Activated T-cell treated with anti-CD3 and anti-CD28 coated beads, Interleukin-2, amount 50 U/mL, for 4 hours (primary cell): ENCODE results near the gene ATRNL1. TPM values are rescaled to one million over a fixed set of nuclear protein-coding genes. Genes with fewer than 3 reads are reported as not detected.

Experiments used
- ATAC-seq, 2 donors: fragments of 200-7000 bp; cut with Tn5 transposase; one replicate each; pipeline ENCODE4 v1.10.0; 2021
- DNase-seq: peaks from one replicate; pipeline ENCODE4 v3.0.0-alpha.2; 2020
- H3K27me3 Mint-ChIP-seq: one replicate; pipeline ENCODE4 v1.8.0; 2021; ENCODE audit warnings: low read depth, mixed read lengths
- H3K36me3 Mint-ChIP-seq: one replicate; pipeline ENCODE4 v1.8.0; 2022; ENCODE audit warnings: mixed read lengths; ENCODE audit not compliant: insufficient read depth
- H3K4me1 Mint-ChIP-seq: one replicate; pipeline ENCODE4 v1.8.0; 2021; ENCODE audit warnings: low read depth, mixed read lengths
- H3K4me3 Mint-ChIP-seq: one replicate; pipeline ENCODE4 v1.8.0; 2021; ENCODE audit warnings: mild to moderate bottlenecking, moderate library complexity, mixed read lengths
- H3K9me3 Mint-ChIP-seq: one replicate; pipeline ENCODE4 v1.8.0; 2021; ENCODE audit warnings: mixed read lengths
- total RNA-seq, 3 donors: library from RNA; stranded (reverse); gene quantifications; one replicate each; pipeline ENCODE4 v1.2.1, GENCODE V29; 2021

Gene ATRNL1
- total RNA-seq, 3 donors from 2014 or later, result 0.11 to 0.16 TPM; not detected in 1

- Mint-ChIP-seq H3K36me3 (no peaks in the 10 kb centered on the region), H3K4me1 (no peaks in the 10 kb centered on the region), H3K4me3 (no peak overlapping the region), H3K9me3 (peaks cover 20% of the 10 kb centered on the region), H3K27me3 (no peaks in the 10 kb centered on the region)
- DNase-seq, result no peak
- ATAC-seq, result no peak
These were observed 878.8 kb downstream of the ATRNL1 start for GRCh38 chr10:115971921-115972320.

GRCh38 chr10:115972426-115972825 is 879.3 kb downstream of the ATRNL1 start:
- no peaks in the 10 kb centered on the region for H3K27me3 Mint-ChIP-seq
- H3K9me3 Mint-ChIP-seq, result peaks cover 20% of the 10 kb centered on the region
- no peaks in the 10 kb centered on the region for H3K36me3 Mint-ChIP-seq
- no peaks in the 10 kb centered on the region for H3K4me1 Mint-ChIP-seq
- no peak for ATAC-seq
- no peak overlapping the region for H3K4me3 Mint-ChIP-seq
- DNase-seq, result no peak

GRCh38 chr10:115974351-115974750 is 881.2 kb downstream of the ATRNL1 start:
- H3K4me3 Mint-ChIP-seq, result no peak overlapping the region
- H3K9me3 Mint-ChIP-seq, result peaks cover 15% of the 10 kb centered on the region
- no peaks in the 10 kb centered on the region for H3K36me3 Mint-ChIP-seq
- ATAC-seq (no peak), DNase-seq (no peak)
- no peaks in the 10 kb centered on the region for H3K27me3 Mint-ChIP-seq
- no peaks in the 10 kb centered on the region for H3K4me1 Mint-ChIP-seq

DNA sequence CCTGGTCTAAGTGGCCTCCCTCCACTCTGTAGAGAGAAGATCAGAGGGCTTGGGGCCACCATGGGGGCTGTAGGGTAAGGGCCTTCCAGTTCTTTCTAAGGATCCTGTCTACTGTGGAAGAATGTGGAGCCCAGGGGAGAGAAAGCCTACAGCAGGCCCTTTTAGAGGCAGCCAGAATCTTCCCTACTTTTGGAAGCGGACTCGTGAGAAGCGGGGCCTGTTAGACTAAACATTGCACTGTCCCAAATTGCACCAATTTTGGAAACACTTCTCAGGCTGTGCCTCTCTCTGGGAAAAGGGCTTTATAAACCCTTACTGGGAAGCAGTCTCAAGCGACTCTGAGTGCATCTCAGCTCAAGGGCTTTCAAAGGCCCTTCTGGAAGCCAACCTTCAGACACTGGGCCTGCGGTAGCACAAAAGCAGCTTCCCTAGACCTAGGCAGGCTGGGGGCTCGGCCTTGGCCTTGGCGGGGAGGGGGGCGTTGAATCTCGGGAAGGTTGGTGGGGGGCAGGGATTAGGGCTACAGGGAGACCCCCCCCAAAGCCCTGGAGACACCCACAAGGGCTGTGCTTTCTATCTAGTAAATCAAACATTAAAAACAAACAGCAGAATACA is 881.8 kb downstream of the ATRNL1 start:
- Mint-ChIP-seq H3K9me3 (peaks cover 17% of the 10 kb centered on the region), H3K36me3 (no peaks in the 10 kb centered on the region), H3K4me3 (no peak overlapping the region), H3K27me3 (no peaks in the 10 kb centered on the region), H3K4me1 (no peaks in the 10 kb centered on the region)
- ATAC-seq, result no peak
- no peak for DNase-seq

DNA sequence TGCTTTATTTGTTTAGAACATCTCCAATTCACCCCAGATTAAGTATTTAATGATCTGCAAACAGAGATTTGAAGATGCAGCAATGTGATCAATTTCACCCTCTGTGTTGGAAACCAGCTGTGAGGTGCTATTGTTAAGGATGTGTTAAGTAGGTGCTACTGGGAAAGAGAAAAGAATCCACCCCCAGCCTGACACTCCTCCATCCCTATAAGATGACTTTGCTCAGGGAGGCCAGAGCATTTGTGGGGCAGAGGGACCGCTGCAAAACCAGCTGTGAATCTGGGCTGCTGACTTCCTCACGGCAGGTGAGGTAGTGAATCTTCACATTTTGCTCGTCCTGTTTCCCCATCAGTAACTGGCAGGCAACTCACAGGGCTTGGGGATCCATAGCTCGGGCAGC is 882.3 kb downstream of the ATRNL1 start:
- no peak for ATAC-seq
- Mint-ChIP-seq H3K4me3 (no peak overlapping the region), H3K36me3 (no peaks in the 10 kb centered on the region), H3K4me1 (no peaks in the 10 kb centered on the region), H3K27me3 (no peaks in the 10 kb centered on the region), H3K9me3 (peaks cover 17% of the 10 kb centered on the region)
- no peak for DNase-seq

GRCh38 chr10:115976342-115976741 is 883.2 kb downstream of the ATRNL1 start:
- H3K4me3 Mint-ChIP-seq, result no peak overlapping the region

GRCh38 chr10:115977855-115978254 is 884.7 kb downstream of the ATRNL1 start:
- Mint-ChIP-seq H3K27me3 (no peaks in the 10 kb centered on the region), H3K36me3 (no peaks in the 10 kb centered on the region), H3K4me1 (no peaks in the 10 kb centered on the region), H3K4me3 (no peak overlapping the region), H3K9me3 (peaks cover 19% of the 10 kb centered on the region)
- DNase-seq, result no peak
- ATAC-seq, result no peak

More at GRCh38 chr10:115976342-115976741, 883.2 kb downstream of the ATRNL1 start:
- ATAC-seq (no peak), DNase-seq (no peak)
- Mint-ChIP-seq H3K4me1 (no peaks in the 10 kb centered on the region), H3K36me3 (no peaks in the 10 kb centered on the region), H3K9me3 (peaks cover 14% of the 10 kb centered on the region), H3K27me3 (no peaks in the 10 kb centered on the region)

DNA sequence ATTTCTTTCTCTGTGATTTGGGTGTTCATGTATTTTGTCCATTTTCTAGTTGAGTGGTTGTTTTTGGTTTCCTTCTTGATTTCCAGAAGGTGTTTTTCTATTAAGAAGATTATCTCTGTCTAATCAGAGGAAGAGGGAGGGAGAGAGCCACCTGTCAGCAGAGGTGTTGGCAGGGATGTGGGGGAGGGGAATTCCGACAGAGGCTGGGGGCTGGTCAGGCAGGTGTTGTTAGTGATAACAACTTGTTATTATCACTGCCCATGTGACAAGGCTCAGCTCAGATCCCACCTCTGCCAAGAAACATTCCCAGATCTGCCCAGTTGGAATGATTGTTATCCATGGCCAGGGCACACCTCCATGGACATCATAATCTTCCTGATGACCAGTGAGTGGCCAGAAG is 886.4 kb downstream of the ATRNL1 start:
- Mint-ChIP-seq H3K4me3 (no peak overlapping the region), H3K9me3 (peaks cover 13% of the 10 kb centered on the region), H3K36me3 (no peaks in the 10 kb centered on the region)

DNA sequence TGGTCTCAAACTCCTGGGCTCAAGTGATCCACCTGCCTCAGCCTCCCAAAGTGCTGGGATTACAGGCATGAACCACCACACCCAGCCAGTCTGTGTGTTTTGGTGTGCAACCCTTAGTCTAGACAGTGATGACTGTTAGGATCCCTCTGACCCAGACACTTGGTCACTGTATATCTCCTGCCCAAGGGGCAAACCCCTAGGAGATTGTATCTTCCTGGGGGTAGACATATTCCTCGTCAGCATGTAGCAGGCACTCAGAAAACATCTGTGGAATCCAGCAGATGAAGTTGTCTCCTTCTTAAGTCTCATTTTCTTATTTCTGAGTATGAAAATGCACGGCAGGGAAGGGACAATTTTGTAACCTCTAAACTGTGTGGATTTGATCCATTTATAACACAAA is 887.3 kb downstream of the ATRNL1 start:
- H3K36me3 Mint-ChIP-seq, result no peaks in the 10 kb centered on the region
- no peaks in the 10 kb centered on the region for H3K4me1 Mint-ChIP-seq
- no peaks in the 10 kb centered on the region for H3K27me3 Mint-ChIP-seq
- ATAC-seq, result no peak
- no peak for DNase-seq
- peaks cover 13% of the 10 kb centered on the region for H3K9me3 Mint-ChIP-seq
- no peak overlapping the region for H3K4me3 Mint-ChIP-seq

More for the DNA sequence above, 886.4 kb downstream of the ATRNL1 start:
- no peaks in the 10 kb centered on the region for H3K4me1 Mint-ChIP-seq
- no peaks in the 10 kb centered on the region for H3K27me3 Mint-ChIP-seq
- ATAC-seq, result no peak
- no peak for DNase-seq

- DNase-seq (no peak), ATAC-seq (no peak)
- no peak overlapping the region for H3K4me3 Mint-ChIP-seq
- H3K27me3 Mint-ChIP-seq, result no peaks in the 10 kb centered on the region
- H3K9me3 Mint-ChIP-seq, result peaks cover 13% of the 10 kb centered on the region
- H3K4me1 Mint-ChIP-seq, result no peaks in the 10 kb centered on the region
- no peaks in the 10 kb centered on the region for H3K36me3 Mint-ChIP-seq
These were observed 887.9 kb downstream of the ATRNL1 start for GRCh38 chr10:115981081-115981480.

- H3K36me3 Mint-ChIP-seq, result no peaks in the 10 kb centered on the region
- peaks cover 18% of the 10 kb centered on the region for H3K9me3 Mint-ChIP-seq
- H3K4me1 Mint-ChIP-seq, result no peaks in the 10 kb centered on the region
- ATAC-seq, result no peak
- no peaks in the 10 kb centered on the region for H3K27me3 Mint-ChIP-seq
- no peak for DNase-seq
- no peak overlapping the region for H3K4me3 Mint-ChIP-seq
These were observed 888.9 kb downstream of the ATRNL1 start for GRCh38 chr10:115982076-115982475.

- Mint-ChIP-seq H3K4me1 (no peaks in the 10 kb centered on the region), H3K4me3 (no peak overlapping the region), H3K36me3 (no peaks in the 10 kb centered on the region), H3K27me3 (no peaks in the 10 kb centered on the region), H3K9me3 (peaks cover 21% of the 10 kb centered on the region)
- ATAC-seq, result no peak
- no peak for DNase-seq
These were observed 889.4 kb downstream of the ATRNL1 start for GRCh38 chr10:115982526-115982925.

GRCh38 chr10:115985786-115986185 is 892.6 kb downstream of the ATRNL1 start:
- no peaks in the 10 kb centered on the region for H3K27me3 Mint-ChIP-seq
- no peak overlapping the region for H3K4me3 Mint-ChIP-seq
- no peaks in the 10 kb centered on the region for H3K36me3 Mint-ChIP-seq
- H3K4me1 Mint-ChIP-seq, result no peaks in the 10 kb centered on the region
- DNase-seq (no peak), ATAC-seq (no peak)
- H3K9me3 Mint-ChIP-seq, result peaks cover 34% of the 10 kb centered on the region

- Mint-ChIP-seq H3K9me3 (peaks cover 36% of the 10 kb centered on the region), H3K36me3 (no peaks in the 10 kb centered on the region), H3K27me3 (no peaks in the 10 kb centered on the region), H3K4me3 (no peak overlapping the region), H3K4me1 (no peaks in the 10 kb centered on the region)
- DNase-seq, result no peak
- ATAC-seq, result no peak
These were observed 895.2 kb downstream of the ATRNL1 start for GRCh38 chr10:115988380-115988779.

DNA sequence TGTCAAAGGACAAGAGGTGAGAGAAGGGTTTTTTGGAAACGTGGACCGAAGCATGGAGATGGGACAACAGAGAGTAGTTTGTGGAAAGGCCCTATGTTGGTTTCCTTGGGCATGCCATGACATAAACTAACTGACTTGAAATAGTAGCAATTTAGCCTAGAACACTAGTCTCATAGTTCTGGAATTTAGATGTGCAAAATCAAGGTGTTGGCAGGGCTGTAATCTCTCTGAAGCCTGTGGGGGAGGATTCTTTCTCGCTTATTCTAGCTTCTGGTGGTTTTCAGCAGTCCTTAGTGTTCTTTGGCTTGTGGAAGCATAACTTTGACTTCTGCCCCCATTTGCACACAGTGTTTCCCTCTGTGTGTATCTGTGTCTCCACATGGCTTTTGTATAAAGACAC is 896.5 kb downstream of the ATRNL1 start:
- no peaks in the 10 kb centered on the region for H3K27me3 Mint-ChIP-seq
- no peak overlapping the region for H3K4me3 Mint-ChIP-seq
- no peak for DNase-seq
- no peak for ATAC-seq
- H3K4me1 Mint-ChIP-seq, result no peaks in the 10 kb centered on the region
- H3K9me3 Mint-ChIP-seq, result peaks cover 31% of the 10 kb centered on the region
- no peaks in the 10 kb centered on the region for H3K36me3 Mint-ChIP-seq
